HCT116 (cell line): ENCODE measurements around the gene SMTN.

Experiments
- CEBPB ChIP-seq: IDR thresholded peaks from 2 replicates; pipeline ENCODE4 v1.6.1; 2012; ENCODE audit warnings: low read depth
- EGR1 ChIP-seq: IDR thresholded peaks from 2 replicates; pipeline ENCODE4 v1.6.1; 2012; ENCODE audit warnings: low read depth
- POLR2AphosphoS5 ChIP-seq: IDR thresholded peaks from 2 replicates; pipeline ENCODE4 v1.6.1; 2011; ENCODE audit warnings: mild to moderate bottlenecking, low read depth, low read length, moderate library complexity
- RAD21 ChIP-seq: IDR thresholded peaks from 2 replicates; pipeline ENCODE4 v1.6.1; 2012; ENCODE audit warnings: low read depth, mild to moderate bottlenecking
- SIN3A ChIP-seq: IDR thresholded peaks from 2 replicates; pipeline ENCODE4 v1.6.1; 2012; ENCODE audit warnings: low read depth
- SRF ChIP-seq: IDR thresholded peaks from 2 replicates; pipeline ENCODE4 v1.6.1; 2012; ENCODE audit warnings: low read depth
- ZFX ChIP-seq: fragments of 450-650 bp; IDR thresholded peaks from 2 replicates; pipeline ENCODE4 v1.6.1; 2017
- TF ChIP-seq, protein P1 (sequence below): IDR thresholded peaks from 2 replicates; pipeline ENCODE4 v1.6.1; 2012
- TF ChIP-seq, protein P2 (sequence below), 3 experiments: fragments of 200-600 bp in 1 of 3; sonication (generic) in 1 of 3; IDR thresholded peaks in 2 of 3; conservative IDR thresholded peaks in 1 of 3; 2 replicates each; pipeline ENCODE4 v1.5.1; 2012 to 2017; ENCODE audit warnings: low read depth in 2 of 3, low read length in 2 of 3, antibody characterized with exemption in 1 of 3, borderline replicate concordance in 1 of 3, control low read depth in 1 of 3, mild to moderate bottlenecking in 1 of 3, mixed read lengths in 1 of 3, mixed run types in 1 of 3, moderate library complexity in 1 of 3; ENCODE audit not compliant: insufficient read depth in 1 of 3
- TF ChIP-seq, protein P3 (sequence below): IDR thresholded peaks from 2 replicates; pipeline ENCODE4 v1.6.1; 2012

DNA sequence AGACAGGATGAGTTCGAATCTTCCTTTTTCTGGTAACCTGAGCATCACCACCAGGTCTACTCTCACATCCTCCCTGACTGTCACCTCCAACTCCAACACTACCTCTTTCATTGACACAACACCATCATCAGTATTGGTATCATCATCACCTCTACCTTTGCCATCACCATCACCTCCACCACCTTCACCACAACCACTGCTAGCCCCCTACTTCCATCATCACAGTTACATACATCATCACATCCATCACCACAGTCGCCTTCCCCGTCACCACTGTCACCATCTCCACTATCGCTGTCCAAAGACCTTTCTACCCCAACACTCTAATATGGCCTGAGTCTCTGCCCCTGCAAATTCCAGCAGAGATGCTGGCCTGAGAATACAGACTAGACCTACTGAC is 40.3 kb downstream of the SMTN start:
- TF ChIP-seq, protein P1, sequence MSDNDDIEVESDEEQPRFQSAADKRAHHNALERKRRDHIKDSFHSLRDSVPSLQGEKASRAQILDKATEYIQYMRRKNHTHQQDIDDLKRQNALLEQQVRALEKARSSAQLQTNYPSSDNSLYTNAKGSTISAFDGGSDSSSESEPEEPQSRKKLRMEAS, result no peak
- TF ChIP-seq, protein P2, sequence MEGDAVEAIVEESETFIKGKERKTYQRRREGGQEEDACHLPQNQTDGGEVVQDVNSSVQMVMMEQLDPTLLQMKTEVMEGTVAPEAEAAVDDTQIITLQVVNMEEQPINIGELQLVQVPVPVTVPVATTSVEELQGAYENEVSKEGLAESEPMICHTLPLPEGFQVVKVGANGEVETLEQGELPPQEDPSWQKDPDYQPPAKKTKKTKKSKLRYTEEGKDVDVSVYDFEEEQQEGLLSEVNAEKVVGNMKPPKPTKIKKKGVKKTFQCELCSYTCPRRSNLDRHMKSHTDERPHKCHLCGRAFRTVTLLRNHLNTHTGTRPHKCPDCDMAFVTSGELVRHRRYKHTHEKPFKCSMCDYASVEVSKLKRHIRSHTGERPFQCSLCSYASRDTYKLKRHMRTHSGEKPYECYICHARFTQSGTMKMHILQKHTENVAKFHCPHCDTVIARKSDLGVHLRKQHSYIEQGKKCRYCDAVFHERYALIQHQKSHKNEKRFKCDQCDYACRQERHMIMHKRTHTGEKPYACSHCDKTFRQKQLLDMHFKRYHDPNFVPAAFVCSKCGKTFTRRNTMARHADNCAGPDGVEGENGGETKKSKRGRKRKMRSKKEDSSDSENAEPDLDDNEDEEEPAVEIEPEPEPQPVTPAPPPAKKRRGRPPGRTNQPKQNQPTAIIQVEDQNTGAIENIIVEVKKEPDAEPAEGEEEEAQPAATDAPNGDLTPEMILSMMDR (IDR thresholded peaks at IDR 0.05 in 2 of 3, conservative IDR thresholded peaks at IDR 0.05 in 1 of 3; ENCODE audit: borderline replicate concordance in 1 of 3, insufficient read depth in 1 of 3, low read depth in 2 of 3, low read length in 2 of 3), result no peak
- TF ChIP-seq SIN3A, result no peak
- no peak for TF ChIP-seq RAD21
- TF ChIP-seq, protein P3, sequence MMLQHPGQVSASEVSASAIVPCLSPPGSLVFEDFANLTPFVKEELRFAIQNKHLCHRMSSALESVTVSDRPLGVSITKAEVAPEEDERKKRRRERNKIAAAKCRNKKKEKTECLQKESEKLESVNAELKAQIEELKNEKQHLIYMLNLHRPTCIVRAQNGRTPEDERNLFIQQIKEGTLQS, result no peak
- no peak for TF ChIP-seq CEBPB
- TF ChIP-seq ZFX, result no peak
- no peak for TF ChIP-seq POLR2AphosphoS5
- no peak for TF ChIP-seq SRF
- no peak for TF ChIP-seq EGR1
